GM21619 (cell line): Measurements from ENCODE around the gene APEX1.
"Not testable (repeated sequence)": the region's sequence is repeated elsewhere in the genome, so short reads cannot be mapped to it uniquely, and the experiment has no call there.

ENCODE experiments used
- ATAC-seq: cut with Tn5 transposase; IDR thresholded peaks from one replicate; pipeline ENCODE4 v1.9.1; 2021; ENCODE audit not compliant: unreplicated experiment

The APEX1 gene

GRCh38 chr14:20472536-20473169, 17.6 kb downstream of the APEX1 start:
- no peak for ATAC-seq

GRCh38 chr14:20476776-20477175, 21.8 kb downstream of the APEX1 start:
- ATAC-seq: no peak

- no peak for ATAC-seq
Observed at GRCh38 chr14:20477211-20477876, 22.3 kb downstream of the APEX1 start.

DNA sequence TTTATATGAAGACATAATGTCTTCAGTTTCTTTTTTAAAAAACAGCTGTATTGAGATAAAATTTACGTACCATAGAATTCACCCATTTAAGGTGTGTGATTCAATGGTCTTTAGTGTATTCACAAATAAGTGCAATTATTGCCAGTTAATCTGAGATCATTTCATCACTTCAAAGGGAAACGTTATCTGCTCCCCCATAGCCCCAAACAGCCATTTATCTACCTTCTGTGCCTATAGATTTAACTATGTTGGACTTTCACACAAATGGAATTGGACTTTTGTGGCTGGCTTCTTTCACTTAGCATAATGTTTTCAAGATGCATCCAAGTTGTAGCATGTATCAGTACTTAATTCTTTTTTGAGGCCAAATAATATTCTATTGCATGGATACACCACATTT, 23.9 kb downstream of the APEX1 start:
- no peak for ATAC-seq

GRCh38 chr14:20482382-20482781, 27.4 kb downstream of the APEX1 start:
- no peak for ATAC-seq

- no peak for ATAC-seq
Observed at GRCh38 chr14:20485900-20486299, 30.9 kb downstream of the APEX1 start.

DNA sequence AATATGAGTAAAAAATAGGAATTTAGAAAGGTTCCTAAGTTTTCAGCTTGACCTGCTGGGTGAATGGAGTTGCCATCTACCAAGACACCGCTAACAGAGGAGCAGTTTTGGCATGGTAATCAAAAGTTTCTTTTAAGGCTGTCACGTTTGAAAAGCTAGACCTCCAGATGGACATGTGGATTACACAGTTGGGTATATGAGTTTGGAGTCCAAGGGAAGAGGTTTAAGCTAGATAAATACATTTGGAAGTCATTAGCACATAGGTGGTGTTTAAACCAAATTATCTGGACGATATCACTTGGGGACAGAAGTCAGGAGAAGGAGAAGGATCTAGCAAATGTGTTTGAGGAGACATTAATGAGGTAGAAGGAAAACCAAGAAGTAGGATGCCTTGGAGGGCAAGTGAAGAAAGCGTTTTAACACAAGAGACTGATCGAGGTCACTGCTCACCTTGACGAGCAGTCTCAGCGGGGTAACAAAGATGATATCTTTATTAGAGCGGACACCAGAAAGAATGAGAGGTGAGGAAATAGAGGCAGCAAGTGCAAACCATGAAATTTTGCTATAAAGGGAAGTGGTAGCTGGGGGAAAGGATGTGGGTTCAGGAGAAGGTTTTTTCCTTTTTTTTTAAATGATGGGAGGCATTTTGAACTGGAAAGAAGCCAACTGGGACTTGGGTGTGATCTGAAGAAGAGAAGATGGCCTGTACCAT, 31.8 kb downstream of the APEX1 start:
- ATAC-seq: no peak

GRCh38 chr14:20487396-20487725, 32.3 kb downstream of the APEX1 start:
- ATAC-seq: no peak

DNA sequence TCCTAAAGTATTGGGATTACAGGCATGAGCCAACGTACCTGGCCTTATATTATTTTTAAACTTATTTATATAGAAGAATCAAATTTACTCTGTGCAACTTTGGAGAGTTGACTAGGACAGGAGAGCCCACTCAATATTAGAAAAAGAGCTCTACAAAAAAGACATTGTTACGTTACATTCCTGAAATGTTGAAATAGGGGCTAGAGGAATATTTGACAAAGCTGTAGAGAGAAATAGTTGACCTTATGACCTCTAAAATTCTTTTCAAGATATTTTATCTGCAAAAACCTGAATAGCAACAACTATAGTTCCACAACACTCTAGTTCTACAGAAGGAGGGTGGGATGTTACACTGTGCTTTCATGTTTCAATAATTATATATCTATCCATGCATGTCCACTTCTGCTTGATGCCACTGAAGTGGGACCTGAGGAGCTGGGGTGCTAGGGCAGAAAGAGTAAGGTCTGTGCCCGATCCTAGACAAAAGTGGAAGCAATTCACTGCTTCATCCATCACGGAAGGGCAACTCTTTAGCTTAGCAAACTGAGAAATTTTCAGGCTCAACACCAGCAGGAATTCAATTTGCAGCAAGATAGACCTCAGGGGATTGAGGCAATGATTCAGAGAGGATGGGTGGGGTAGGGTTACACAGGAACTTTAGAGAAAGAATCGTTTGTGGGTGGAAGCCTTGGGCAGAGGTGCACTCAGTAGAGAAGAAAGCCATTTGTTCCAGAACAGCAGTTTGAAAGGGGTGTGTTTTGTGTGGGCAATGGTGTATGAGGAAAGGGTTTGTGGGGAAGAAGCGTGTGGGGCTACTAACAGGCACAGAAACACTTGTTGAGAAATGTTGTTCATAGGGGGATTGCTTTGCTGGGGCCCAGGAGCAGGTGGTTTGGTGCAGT, 34.3 kb downstream of the APEX1 start:
- ATAC-seq: peak; percentile 34

DNA sequence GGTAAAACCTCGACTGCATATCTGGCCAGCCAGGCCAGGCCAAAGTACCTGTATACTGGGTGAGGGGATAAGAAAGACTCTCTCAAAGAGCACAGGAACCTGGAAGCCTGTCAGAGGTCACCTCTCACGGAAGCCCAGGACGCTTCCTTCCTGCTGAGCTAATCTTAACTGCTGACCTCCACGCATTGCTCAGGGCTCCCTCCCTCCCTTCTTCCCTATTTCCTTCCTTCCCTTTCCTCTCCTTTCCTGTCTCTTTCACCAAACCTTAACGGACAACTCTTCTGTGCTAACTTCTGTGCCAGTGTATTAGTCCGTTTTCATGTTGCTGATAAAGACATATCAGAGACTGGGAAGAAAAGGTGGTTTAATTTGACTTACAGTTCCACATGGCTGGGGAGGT, 35.5 kb downstream of the APEX1 start:
- no peak for ATAC-seq

DNA sequence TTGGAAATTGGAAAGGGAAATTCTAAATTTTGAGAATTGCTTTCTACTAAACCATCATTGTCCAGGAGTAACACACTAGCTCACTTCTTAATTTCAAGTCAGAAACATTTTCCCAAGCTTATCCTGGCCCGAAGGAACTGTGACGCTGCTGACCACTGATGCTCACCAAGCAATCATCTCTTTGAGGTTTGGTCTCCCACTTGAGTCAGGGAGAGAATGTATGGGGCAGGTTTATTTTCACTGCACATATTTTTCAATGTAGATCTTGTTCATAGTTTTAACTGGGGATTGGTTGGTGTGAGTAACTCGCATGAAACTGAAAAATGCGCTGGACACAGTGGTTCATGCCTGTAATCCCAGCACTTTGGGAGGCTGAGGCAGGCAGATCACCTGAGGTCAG, 37.5 kb downstream of the APEX1 start:
- no peak for ATAC-seq

DNA sequence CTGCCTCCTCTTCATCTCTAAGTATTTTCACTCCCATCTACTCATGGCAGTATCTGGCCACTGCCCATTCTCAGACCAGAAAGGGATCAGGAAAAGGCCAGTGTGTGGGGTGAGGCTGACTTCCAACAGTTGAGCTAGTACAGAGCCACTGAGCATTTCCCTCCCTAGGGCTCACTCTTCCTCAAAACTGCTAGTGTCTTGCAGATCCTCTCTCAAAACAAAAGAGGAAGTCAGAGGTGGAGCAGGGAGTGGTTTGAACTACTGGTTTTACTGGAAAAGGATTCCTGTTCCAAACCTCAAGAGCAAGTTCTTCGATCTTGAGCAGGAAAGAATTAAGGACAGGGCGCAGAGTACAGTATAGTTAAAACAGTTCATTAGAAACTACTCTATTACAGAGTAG, 38.6 kb downstream of the APEX1 start:
- no peak for ATAC-seq

- no peak for ATAC-seq
Observed at GRCh38 chr14:20494935-20495766, 40.1 kb downstream of the APEX1 start.

GRCh38 chr14:20498622-20499021, 43.6 kb downstream of the APEX1 start:
- no peak for ATAC-seq

GRCh38 chr14:20499108-20499507, 44.1 kb downstream of the APEX1 start:
- ATAC-seq: no peak

DNA sequence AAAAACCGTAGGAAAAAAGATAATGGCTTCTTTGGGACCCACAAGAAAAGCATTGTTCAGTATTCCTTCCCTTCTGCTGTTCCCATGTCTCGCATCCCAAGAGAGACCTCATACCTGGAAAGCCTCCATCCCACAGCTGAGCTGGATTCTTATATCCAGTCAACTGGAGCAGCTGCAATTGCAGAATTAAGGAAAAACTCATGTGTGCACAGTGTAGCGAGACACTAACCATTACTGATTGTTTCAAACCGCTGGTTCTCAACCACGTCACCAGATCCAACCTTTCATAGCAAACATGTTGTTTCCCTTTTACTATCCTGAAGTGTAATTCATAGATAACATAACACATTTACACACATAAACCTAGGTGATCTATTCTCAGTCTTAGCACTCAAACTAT, 44.9 kb downstream of the APEX1 start:
- no peak for ATAC-seq

DNA sequence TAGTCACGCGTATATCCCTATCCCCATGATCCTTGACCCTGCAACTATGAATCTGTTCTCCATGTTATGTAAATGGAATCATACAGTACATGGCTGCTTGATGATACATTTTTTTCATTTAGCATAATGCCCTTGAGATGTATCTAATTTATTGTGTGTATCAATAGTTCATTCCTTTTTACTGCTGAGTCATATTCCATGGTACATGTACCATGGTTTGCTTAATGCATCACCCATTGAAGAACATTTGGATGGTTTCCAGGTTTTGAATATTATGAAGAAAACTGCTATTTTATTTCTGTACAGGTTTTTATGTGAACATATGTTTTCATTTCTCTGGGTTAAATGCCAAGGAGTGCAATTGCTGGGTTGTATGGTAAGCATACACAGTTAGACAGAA, 46.3 kb downstream of the APEX1 start:
- ATAC-seq: no peak

DNA sequence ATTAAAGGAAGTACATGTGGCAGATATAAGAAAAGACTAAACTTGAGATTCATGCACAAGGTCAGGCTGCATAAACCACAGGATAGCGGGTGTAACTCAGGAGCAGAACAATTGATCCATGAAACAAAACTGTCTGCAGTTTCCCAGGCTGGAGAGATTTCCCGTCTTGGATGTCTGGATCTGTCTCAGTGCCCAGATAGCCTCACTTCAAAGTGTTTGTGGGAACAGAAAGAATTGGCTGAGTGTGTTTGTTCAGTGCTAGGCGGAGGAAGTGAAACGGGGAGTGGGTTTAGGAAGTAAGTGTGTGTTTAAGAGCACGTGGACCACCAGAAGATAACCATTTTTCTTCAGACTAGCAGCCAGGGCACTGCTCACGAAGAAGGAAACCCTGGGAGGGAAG, 48.9 kb downstream of the APEX1 start:
- ATAC-seq: no peak

DNA sequence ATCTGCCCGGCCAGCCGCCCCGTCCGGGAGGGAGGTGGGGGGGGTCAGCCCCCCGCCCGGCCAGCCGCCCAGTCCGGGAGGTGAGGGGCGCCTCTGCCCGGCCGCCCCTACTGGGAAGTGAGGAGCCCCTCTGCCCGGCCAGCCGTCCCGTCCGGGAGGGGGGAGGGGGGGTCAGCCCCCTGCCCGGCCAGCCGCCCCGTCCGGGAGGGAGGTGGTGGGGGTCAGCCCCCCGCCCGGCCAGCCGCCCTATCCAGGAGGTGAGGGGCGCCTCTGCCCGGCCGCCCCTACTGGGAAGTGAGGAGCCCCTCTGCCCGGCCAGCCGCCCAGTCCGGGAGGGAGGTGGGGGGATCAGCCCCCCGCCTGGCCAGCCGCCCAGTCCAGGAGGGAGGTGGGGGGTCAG, 51.2 kb downstream of the APEX1 start:
- ATAC-seq: not testable (repeated sequence)

GRCh38 chr14:20506752-20507151, 51.7 kb downstream of the APEX1 start:
- not testable (repeated sequence) for ATAC-seq
